T47D (cell line): ENCODE results near the gene KMT2C.
A peak's percentile ranks its signal among the peaks of the same experiment; 100 is the strongest.
"Not testable (repeated sequence)": the region's sequence is repeated elsewhere in the genome, so short reads cannot be mapped to it uniquely, and the experiment has no call there.

Experiments used
- DNase-seq, 2 experiments: peaks; one replicate each; pipeline versions ENCODE4 v3.0.0 to v3.0.0-alpha.2; 2011 to 2012; ENCODE audit warnings: low read depth in 1 of 2, low spot score in 1 of 2
- JUND ChIP-seq: IDR thresholded peaks from 2 replicates; pipeline ENCODE4 v1.6.1; 2012; ENCODE audit warnings: low read depth
- in situ Hi-C: cut with HindIII; loops from 2 replicates; pipeline ENCODE4 v1.10.0; 2016; ENCODE audit warnings: low sequenced_read_pairs, low pct_unique_long_range_greater_than_20kb

Gene KMT2C

DNA sequence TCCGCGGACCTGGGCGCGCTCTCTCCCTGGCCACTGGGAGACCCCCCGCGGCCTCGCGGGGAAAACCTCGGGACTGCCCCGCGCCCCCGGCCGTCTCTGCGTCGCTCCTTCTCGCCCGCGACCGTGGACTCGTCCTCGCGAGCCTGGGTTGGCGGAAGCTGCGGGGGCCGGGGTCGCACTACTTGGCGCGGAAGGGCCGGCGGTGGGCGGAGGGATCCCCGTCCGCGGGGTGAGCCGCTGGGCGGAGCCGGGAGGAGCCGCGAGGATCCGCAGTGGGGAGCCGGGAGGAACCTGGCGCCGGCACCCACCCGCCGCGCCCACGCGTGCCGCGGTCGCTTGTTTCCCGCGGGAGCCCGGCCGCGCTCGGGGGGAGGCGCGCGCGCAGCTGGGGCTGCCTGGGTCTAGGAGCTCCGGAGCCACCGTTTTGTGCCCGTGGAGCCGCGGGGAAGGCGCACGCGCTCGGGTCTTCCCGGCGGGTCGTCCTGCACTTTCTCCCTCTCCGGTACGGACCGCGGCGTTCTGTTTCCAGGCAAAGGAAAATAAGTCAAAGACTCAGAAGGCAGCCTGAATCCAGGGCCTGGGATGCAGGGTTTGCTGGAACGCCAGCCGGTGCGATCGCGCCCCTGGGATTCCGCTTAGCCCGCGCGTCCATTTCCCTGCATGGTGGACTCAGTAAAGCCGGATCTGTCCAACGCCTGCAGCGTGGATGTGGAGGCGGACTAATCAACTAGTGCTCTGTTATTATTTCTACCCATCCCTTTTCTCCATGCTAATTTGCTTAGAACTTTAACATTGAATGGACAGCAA, 28.7 kb upstream of the KMT2C start:
- peak; percentile 57 to 74 for DNase-seq
- TF ChIP-seq JUND: no peak
- in situ Hi-C loops: no loop called here

DNA sequence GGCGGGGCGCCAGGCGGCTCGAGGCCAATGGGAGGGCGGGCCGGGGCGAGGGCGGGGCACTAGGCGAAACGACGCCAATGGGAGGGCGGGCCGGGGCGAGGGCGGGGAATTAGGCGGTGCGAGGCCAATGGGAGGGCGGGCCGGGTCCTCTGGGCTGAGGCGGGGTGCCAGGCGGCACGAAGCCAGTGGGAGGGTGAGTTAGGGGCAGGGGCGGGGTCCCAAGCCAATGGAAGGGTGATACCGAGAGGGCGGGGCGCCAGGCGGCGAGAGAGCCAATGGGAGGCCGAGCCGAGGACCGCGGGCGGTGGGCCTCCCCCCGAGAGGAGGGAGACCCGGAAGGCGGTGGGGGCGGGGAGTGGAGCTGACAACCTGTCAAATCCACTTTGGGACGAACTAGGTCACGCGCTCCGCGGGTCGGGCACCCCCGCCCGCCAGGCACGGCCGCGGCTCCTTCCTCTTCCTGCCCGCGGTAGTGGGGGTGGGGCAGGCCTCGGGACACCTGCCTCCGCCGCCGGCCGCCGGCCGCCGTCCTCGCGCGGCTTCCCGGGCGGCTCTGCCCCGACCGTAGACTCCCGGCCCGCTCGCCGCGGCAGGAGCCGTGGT, 28.0 kb upstream of the KMT2C start:
- DNase-seq: peak; percentile 86 to 99
- no peak for TF ChIP-seq JUND
- in situ Hi-C loops: no loop called here

DNA sequence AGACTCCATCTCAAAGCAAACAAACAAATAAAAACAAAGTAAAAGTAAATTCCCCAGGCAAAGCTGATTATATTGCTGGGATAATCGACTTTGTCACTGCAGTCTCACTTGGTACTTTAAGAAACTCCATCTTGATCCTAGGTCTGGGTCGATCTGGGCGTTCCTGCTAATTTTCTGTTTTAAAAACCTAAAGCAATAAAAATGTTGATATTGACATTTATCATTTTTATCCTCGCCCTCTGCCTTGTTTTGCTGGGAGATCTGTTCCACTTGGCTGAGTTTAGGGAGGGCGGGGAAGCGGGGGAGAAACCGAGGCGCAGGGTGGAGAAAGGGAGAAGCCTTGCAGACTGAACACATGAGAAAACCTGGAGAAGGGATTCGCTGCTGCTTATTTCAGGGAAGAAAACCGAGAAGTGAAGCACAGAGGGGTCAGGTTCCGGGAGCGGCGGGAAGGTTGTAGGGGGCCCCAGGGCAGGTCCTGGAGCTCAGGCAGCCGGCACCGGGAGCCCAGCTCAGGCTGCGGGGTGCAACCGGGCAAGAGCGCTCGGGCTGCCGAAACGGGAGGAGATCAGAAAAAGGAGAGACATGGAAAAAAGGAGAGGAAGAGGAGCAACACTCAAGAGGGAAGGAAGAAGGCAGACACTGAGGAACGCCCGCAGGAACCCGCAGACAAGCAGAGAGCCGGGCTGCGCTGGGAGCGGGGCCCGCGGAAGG, 27.3 kb upstream of the KMT2C start:
- no peak for TF ChIP-seq JUND
- DNase-seq: peak in 1 of 2 experiments; percentile 65
- in situ Hi-C loops: no loop called here

- DNase-seq: peak in 1 of 2 experiments; percentile 18
- in situ Hi-C loops: no loop called here
- TF ChIP-seq JUND: no peak
Measured at GRCh38 chr7:152459724-152460251, 24.0 kb upstream of the KMT2C start.

DNA sequence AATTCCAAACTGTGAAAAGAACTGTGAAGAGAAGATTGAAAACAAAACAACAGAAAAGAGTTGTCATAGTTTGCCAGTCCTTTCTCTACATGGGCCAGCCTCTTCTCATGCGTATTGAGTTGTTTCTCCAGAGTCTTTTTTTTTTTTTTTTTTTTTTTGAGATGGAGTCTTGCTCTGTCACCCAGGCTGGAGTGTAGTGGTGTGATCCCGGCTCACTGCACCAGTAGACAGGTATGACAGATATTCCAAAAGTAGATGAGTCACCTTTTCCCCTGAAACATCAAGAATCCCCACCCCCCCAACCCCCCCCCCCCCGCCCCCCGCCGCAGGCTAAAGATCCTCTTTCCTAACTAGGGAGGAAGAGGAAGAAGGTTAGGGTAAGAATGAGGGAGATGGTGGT, 15.6 kb upstream of the KMT2C start:
- no peak for TF ChIP-seq JUND
- in situ Hi-C loops: no loop called here

DNA sequence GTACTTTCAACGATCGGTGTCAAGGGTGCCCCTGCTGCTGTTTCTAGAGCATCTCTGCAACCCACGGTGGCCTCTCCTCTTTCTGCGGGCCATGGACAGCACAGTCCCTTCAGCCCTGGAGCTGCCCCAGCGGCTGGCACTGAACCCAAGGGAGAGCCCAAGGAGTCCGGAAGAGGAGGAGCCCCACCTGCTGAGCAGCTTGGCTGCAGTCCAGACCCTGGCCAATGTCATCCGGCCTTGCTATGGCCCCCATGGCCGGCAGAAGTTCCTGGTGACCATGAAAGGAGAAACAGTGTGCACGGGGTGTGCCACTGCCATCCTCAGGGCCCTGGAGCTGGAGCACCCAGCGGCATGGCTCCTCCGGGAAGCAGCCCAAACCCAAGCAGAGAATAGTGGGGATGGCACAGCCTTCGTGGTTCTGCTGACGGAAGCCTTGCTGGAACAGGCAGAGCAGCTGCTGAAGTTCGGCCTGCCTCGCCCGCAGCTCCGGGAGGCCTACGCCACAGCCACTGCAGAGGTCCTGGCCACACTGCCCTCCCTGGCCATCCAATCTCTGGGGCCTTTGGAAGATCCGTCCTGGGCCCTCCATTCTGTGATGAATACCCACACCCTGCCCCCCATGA, 9.7 kb upstream of the KMT2C start:
- in situ Hi-C loops, DNase-seq: not testable (repeated sequence)

More for the DNA sequence above, 15.6 kb upstream of the KMT2C start:
- DNase-seq: no peak

DNA sequence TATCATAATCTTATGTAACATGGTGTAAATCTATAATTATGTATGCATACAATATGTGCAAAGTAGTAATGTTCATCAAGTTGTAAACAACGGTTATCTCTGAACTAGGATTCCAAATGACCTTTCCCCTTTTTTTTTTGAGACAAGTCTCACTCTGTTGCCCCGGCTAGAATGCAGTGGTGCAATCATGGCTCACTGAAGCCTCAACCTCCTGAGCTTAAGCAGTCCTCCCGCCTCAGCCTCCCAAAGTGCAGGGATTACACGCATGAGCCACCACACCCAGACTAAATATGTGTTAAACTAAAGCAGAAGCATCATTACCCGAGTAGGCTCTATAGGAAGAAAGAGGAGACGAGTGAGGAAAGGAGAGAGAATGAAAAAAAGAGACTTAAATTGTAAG, 7.8 kb upstream of the KMT2C start:
- in situ Hi-C loops: no loop called here
- DNase-seq: no peak
- TF ChIP-seq JUND: no peak

DNA sequence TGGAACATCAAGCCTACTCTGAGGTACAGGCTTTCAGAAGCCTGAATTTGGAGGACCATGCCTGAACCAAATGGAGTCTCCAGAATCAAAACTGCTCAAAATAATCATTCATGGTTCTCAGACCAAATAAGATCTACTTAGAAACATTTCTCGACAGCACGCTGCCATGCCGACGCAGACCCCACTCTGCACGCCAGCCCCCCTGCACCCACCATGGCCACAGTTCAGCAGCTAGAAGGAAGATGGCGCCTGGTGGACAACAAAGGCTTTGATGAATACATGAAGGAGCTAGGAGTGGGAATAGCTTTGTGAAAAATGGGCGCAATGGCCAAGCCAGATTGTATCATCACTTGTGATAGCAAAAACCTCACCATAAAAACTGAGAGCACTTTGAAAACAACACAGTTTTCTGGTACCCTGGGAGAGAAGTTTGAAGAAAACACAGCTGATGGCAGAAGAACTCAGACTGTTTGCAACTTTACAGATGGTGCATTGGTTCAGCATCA, 6.6 kb upstream of the KMT2C start:
- no peak for DNase-seq
- in situ Hi-C loops: no loop called here
- no peak for TF ChIP-seq JUND

DNA sequence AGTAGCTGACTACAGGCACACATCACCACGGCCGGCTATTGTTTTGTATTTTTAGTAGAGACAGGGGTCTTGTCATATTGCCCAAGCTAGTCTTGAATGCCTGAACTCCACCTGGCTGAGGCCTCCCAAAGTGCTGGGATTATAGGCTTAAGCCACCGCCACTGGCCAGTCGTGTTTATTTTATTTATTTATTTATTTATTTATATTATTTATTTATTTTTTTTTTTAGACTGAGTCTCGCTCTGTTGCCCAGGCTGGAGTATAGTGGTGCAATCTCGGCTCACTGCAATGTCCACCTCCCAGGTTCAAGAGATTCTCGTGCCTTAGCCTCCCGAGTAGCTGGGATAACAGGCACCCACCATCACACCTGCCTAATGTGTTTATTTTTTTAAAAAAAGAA, 6.0 kb upstream of the KMT2C start:
- in situ Hi-C loops: not testable (repeated sequence)

GRCh38 chr7:152441168-152441567, 5.4 kb upstream of the KMT2C start:
- in situ Hi-C loops: not testable (repeated sequence)

More for the DNA sequence above, 6.0 kb upstream of the KMT2C start:
- DNase-seq: not testable (repeated sequence)

DNA sequence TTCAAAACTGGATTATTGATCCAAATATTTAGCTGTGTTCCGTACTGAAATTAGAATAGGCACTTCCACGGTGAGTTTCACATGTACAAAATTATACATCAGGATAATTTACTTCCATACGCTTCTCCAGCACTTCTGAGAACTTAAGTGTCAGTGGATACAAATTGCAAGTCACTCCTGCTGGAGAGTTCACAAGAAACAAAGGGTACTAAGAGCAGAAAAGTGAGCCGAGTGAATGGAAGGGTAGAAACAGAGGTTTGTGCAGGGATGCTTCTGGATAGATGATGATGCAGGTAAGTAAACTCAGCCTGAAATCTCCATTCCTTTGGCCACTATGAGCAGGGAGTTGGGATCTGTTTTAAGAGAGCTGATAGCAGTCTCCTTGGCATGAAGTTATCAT, 2.2 kb upstream of the KMT2C start:
- DNase-seq, in situ Hi-C loops: not testable (repeated sequence)

More at GRCh38 chr7:152441168-152441567, 5.4 kb upstream of the KMT2C start:
- not testable (repeated sequence) for DNase-seq

DNA sequence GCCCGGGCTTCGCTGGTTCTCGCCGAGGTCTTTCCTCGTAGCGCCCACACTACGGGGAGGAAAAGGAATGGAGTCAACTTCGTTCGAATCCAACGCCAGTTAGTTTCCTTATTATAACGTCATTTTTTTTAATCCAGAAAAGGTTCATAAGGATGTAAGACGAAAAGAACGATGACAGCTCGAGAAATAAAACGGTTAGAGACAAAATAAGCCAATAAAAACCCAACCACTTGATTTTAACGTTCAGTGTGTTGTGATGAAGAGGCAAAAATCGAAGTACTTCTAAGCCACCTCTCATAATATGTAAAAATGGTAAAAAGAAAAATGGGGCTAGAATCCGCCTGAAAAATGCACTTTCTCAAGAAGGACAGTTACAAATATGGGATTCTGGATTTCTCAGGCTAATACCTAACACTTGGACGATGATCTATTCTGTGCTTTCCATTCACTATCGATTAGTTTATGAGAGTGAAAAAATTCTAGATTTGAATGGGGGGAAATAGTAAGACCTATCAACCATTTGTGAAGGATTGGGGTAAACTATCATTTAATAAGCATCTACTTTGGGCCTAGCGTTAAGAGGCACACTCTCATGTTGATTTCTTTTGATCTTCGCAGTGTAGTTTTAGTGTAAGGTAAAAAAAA, 1.2 kb upstream of the KMT2C start:
- in situ Hi-C loops: not testable (repeated sequence)

More for the DNA sequence above, 1.2 kb upstream of the KMT2C start:
- DNase-seq: not testable (repeated sequence)
